HCT116 (cell line): ENCODE data around the gene AACS.

Experiments used
- CBX3 ChIP-seq: IDR thresholded peaks from 2 replicates; pipeline ENCODE4 v1.6.1; 2012; ENCODE audit warnings: low read depth
- CEBPB ChIP-seq: IDR thresholded peaks from 2 replicates; pipeline ENCODE4 v1.6.1; 2012; ENCODE audit warnings: low read depth
- EZH2 ChIP-seq: fragments of 200-600 bp; sonication (generic); IDR thresholded peaks from 2 replicates; pipeline ENCODE4 v1.6.1; 2017; ENCODE audit warnings: antibody characterized with exemption, mixed run types
- FOSL1 ChIP-seq: IDR thresholded peaks from 2 replicates; pipeline ENCODE4 v1.6.1; 2012; ENCODE audit warnings: low read depth
- JUND ChIP-seq: IDR thresholded peaks from 2 replicates; pipeline ENCODE4 v1.6.1; 2012
- POLR2A ChIP-seq: IDR thresholded peaks from 2 replicates; pipeline ENCODE4 v1.7.0; 2011; ENCODE audit warnings: borderline replicate concordance; ENCODE audit not compliant: insufficient read depth, insufficient read length; ENCODE audit errors: extremely low read depth
- POLR2AphosphoS5 ChIP-seq: IDR thresholded peaks from 2 replicates; pipeline ENCODE4 v1.6.1; 2011; ENCODE audit warnings: mild to moderate bottlenecking, low read depth, low read length, moderate library complexity
- RAD21 ChIP-seq: IDR thresholded peaks from 2 replicates; pipeline ENCODE4 v1.6.1; 2012; ENCODE audit warnings: low read depth, mild to moderate bottlenecking
- SIN3A ChIP-seq: IDR thresholded peaks from 2 replicates; pipeline ENCODE4 v1.6.1; 2012; ENCODE audit warnings: low read depth
- ZFX ChIP-seq: fragments of 450-650 bp; IDR thresholded peaks from 2 replicates; pipeline ENCODE4 v1.6.1; 2017
- TF ChIP-seq, protein P1 (sequence below): IDR thresholded peaks from 2 replicates; pipeline ENCODE4 v1.6.1; 2012; ENCODE audit warnings: low read depth
- TF ChIP-seq, protein P2 (sequence below), 3 experiments: fragments of 200-600 bp in 1 of 3; sonication (generic) in 1 of 3; IDR thresholded peaks in 2 of 3; conservative IDR thresholded peaks in 1 of 3; 2 replicates each; pipeline ENCODE4 v1.5.1; 2012 to 2017; ENCODE audit warnings: low read depth in 2 of 3, low read length in 2 of 3, antibody characterized with exemption in 1 of 3, borderline replicate concordance in 1 of 3, control low read depth in 1 of 3, mild to moderate bottlenecking in 1 of 3, mixed read lengths in 1 of 3, mixed run types in 1 of 3, moderate library complexity in 1 of 3; ENCODE audit not compliant: insufficient read depth in 1 of 3

GRCh38 chr12:125128439-125129178 lies 63.4 kb downstream of the AACS start:
- TF ChIP-seq, protein P1, sequence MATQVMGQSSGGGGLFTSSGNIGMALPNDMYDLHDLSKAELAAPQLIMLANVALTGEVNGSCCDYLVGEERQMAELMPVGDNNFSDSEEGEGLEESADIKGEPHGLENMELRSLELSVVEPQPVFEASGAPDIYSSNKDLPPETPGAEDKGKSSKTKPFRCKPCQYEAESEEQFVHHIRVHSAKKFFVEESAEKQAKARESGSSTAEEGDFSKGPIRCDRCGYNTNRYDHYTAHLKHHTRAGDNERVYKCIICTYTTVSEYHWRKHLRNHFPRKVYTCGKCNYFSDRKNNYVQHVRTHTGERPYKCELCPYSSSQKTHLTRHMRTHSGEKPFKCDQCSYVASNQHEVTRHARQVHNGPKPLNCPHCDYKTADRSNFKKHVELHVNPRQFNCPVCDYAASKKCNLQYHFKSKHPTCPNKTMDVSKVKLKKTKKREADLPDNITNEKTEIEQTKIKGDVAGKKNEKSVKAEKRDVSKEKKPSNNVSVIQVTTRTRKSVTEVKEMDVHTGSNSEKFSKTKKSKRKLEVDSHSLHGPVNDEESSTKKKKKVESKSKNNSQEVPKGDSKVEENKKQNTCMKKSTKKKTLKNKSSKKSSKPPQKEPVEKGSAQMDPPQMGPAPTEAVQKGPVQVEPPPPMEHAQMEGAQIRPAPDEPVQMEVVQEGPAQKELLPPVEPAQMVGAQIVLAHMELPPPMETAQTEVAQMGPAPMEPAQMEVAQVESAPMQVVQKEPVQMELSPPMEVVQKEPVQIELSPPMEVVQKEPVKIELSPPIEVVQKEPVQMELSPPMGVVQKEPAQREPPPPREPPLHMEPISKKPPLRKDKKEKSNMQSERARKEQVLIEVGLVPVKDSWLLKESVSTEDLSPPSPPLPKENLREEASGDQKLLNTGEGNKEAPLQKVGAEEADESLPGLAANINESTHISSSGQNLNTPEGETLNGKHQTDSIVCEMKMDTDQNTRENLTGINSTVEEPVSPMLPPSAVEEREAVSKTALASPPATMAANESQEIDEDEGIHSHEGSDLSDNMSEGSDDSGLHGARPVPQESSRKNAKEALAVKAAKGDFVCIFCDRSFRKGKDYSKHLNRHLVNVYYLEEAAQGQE = no peak
- no peak for TF ChIP-seq POLR2A
- no peak for TF ChIP-seq POLR2AphosphoS5
- TF ChIP-seq, protein P2, sequence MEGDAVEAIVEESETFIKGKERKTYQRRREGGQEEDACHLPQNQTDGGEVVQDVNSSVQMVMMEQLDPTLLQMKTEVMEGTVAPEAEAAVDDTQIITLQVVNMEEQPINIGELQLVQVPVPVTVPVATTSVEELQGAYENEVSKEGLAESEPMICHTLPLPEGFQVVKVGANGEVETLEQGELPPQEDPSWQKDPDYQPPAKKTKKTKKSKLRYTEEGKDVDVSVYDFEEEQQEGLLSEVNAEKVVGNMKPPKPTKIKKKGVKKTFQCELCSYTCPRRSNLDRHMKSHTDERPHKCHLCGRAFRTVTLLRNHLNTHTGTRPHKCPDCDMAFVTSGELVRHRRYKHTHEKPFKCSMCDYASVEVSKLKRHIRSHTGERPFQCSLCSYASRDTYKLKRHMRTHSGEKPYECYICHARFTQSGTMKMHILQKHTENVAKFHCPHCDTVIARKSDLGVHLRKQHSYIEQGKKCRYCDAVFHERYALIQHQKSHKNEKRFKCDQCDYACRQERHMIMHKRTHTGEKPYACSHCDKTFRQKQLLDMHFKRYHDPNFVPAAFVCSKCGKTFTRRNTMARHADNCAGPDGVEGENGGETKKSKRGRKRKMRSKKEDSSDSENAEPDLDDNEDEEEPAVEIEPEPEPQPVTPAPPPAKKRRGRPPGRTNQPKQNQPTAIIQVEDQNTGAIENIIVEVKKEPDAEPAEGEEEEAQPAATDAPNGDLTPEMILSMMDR (IDR thresholded peaks at IDR 0.05 in 2 of 3, conservative IDR thresholded peaks at IDR 0.05 in 1 of 3; ENCODE audit: borderline replicate concordance in 1 of 3, insufficient read depth in 1 of 3, low read depth in 2 of 3, low read length in 2 of 3) = no peak
- no peak for TF ChIP-seq JUND
- TF ChIP-seq RAD21 = no peak
- TF ChIP-seq CEBPB = no peak
- TF ChIP-seq EZH2 = no peak
- no peak for TF ChIP-seq SIN3A
- TF ChIP-seq ZFX = no peak
- TF ChIP-seq FOSL1 = no peak
- no peak for TF ChIP-seq CBX3
